Stomach (tissue), 4 donors: ENCODE results near the gene WBP1.

ENCODE experiments used
- CTCF ChIP-seq, 7 experiments: fragments of 450-650 bp in 4 of 7; fragments of 200-600 bp in 3 of 7; sonication (generic) in 3 of 7; IDR thresholded peaks; one replicate each; pipeline ENCODE4 v1.5.1; 2016 to 2019; ENCODE audit warnings: antibody characterized with exemption in 7 of 7, control low read depth in 2 of 7, mild to moderate bottlenecking in 1 of 7
- EP300 ChIP-seq: sonication (generic); formaldehyde crosslinking; IDR thresholded peaks from one replicate; pipeline ENCODE4 v1.6.1; 2017; ENCODE audit warnings: antibody characterized with exemption
- POLR2A ChIP-seq, 4 donors: fragments of 450-650 bp; IDR thresholded peaks; one replicate each; pipeline ENCODE4 v1.6.1; 2016; ENCODE audit warnings: antibody characterized with exemption in 4 of 4, control low read depth in 2 of 4, mild to moderate bottlenecking in 1 of 4, moderate library complexity in 1 of 4
- POLR2AphosphoS5 ChIP-seq, 3 donors: sonication (generic); formaldehyde crosslinking; IDR thresholded peaks; one replicate each; pipeline ENCODE4 v1.6.1; 2016; ENCODE audit warnings: antibody characterized with exemption in 3 of 3

- TF ChIP-seq POLR2AphosphoS5 (IDR thresholded peaks at IDR 0.05) (no peak), CTCF (IDR thresholded peaks at IDR 0.05) (no peak), POLR2A (IDR thresholded peaks at IDR 0.05) (no peak), EP300 (no peak)
Measured at GRCh38 chr2:74458938-74459363, 713 bp downstream of the WBP1 start.
